Liver (tissue), 3 donors: ENCODE results near the gene SNCG.

ENCODE experiments used
- CTCF ChIP-seq: fragments of 150-350 bp; IDR thresholded peaks from 2 replicates; pipeline ENCODE4 v1.5.1; 2017; ENCODE audit warnings: improper control_type of control experiment, low read depth, low read length; ENCODE audit not compliant: missing input control
- GABPA ChIP-seq, 2 donors: IDR thresholded peaks in 1 of 2; conservative IDR thresholded peaks in 1 of 2; 2 replicates each; pipeline ENCODE4 v1.6.1; 2016; ENCODE audit warnings: antibody characterized with exemption in 2 of 2, mild to moderate bottlenecking in 1 of 2, moderate library complexity in 1 of 2
- MAX ChIP-seq: IDR thresholded peaks from 2 replicates; pipeline ENCODE4 v1.6.1; 2016; ENCODE audit warnings: antibody characterized with exemption
- REST ChIP-seq: IDR thresholded peaks from 2 replicates; pipeline ENCODE4 v1.6.1; 2016; ENCODE audit warnings: antibody characterized with exemption, mild to moderate bottlenecking
- YY1 ChIP-seq: IDR thresholded peaks from 2 replicates; pipeline ENCODE4 v1.6.1; 2016; ENCODE audit warnings: antibody characterized with exemption, mild to moderate bottlenecking
- donor health status: healthy.
- donor health status: healthy.

- TF ChIP-seq MAX (no peak), YY1 (no peak), CTCF (no peak), GABPA (IDR thresholded peaks at IDR 0.05 in 1 of 2, conservative IDR thresholded peaks at IDR 0.05 in 1 of 2) (no peak), REST (no peak)
Observed at GRCh38 chr10:86942441-86943315, 15.7 kb upstream of the SNCG start.
